ENCODE data around the gene CST5. TPM values are rescaled to one million over a fixed set of nuclear protein-coding genes. Genes with fewer than 3 reads are reported as not detected.

CST5 gene
- polyA plus RNA-seq, 1 donor from 2014 or later, result not detected

DNA sequence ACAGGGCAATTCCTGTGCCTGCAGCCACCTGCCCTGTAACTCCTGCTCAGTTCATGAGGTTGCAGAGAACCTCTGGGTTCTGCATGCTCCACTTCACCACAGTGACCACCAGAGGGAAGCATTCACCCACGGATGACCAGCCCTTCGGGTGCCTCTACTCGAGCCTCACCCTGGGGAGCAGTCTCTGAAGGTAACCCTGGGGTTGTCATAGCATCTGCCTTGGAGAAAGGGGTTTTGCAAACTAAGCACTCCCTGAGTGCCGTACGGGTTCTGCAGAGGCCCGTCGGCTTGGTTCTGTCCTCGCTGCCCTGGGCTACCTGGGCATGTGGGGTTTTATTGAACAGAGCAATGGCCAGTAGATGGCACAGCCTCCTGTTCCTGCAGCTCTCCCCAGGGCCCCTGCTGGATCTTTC lies 10.2 kb upstream of the CST5 start:
- Histone ChIP-seq H3K9me2 (ENCODE audit: insufficient read depth, low read length) (no peaks in the 10 kb centered on the region), H3K4me2 (ENCODE audit: low read length) (no peak overlapping the region), H3K9ac (ENCODE audit: low read length) (no peak overlapping the region), H3K4me3 (ENCODE audit: low read length) (no peak overlapping the region), H4K20me1 (ENCODE audit: insufficient read depth) (no peaks in the 10 kb centered on the region), H3K36me3 (ENCODE audit: insufficient read depth, low read length) (no peaks in the 10 kb centered on the region), H3K9me3 (ENCODE audit: low read length) (no peaks in the 10 kb centered on the region), H3K27me3 (ENCODE audit: insufficient read depth, low read depth, low read length) (no peaks in the 10 kb centered on the region), H3K79me2 (replicated peaks; ENCODE audit: insufficient read depth, low read length) (no peaks in the 10 kb centered on the region), H3K27ac (ENCODE audit: low read length) (no peak overlapping the region), H2AFZ (ENCODE audit: low read depth, low read length) (no peak overlapping the region), H3F3A (ENCODE audit: insufficient read depth, low read length, poor library complexity, severe bottlenecking) (no peaks in the 10 kb centered on the region)
- TF ChIP-seq, protein P1, sequence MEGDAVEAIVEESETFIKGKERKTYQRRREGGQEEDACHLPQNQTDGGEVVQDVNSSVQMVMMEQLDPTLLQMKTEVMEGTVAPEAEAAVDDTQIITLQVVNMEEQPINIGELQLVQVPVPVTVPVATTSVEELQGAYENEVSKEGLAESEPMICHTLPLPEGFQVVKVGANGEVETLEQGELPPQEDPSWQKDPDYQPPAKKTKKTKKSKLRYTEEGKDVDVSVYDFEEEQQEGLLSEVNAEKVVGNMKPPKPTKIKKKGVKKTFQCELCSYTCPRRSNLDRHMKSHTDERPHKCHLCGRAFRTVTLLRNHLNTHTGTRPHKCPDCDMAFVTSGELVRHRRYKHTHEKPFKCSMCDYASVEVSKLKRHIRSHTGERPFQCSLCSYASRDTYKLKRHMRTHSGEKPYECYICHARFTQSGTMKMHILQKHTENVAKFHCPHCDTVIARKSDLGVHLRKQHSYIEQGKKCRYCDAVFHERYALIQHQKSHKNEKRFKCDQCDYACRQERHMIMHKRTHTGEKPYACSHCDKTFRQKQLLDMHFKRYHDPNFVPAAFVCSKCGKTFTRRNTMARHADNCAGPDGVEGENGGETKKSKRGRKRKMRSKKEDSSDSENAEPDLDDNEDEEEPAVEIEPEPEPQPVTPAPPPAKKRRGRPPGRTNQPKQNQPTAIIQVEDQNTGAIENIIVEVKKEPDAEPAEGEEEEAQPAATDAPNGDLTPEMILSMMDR (IDR thresholded peaks at IDR 0.05; ENCODE audit: poor library complexity, severe bottlenecking), result no peak
- TF ChIP-seq, protein P2, sequence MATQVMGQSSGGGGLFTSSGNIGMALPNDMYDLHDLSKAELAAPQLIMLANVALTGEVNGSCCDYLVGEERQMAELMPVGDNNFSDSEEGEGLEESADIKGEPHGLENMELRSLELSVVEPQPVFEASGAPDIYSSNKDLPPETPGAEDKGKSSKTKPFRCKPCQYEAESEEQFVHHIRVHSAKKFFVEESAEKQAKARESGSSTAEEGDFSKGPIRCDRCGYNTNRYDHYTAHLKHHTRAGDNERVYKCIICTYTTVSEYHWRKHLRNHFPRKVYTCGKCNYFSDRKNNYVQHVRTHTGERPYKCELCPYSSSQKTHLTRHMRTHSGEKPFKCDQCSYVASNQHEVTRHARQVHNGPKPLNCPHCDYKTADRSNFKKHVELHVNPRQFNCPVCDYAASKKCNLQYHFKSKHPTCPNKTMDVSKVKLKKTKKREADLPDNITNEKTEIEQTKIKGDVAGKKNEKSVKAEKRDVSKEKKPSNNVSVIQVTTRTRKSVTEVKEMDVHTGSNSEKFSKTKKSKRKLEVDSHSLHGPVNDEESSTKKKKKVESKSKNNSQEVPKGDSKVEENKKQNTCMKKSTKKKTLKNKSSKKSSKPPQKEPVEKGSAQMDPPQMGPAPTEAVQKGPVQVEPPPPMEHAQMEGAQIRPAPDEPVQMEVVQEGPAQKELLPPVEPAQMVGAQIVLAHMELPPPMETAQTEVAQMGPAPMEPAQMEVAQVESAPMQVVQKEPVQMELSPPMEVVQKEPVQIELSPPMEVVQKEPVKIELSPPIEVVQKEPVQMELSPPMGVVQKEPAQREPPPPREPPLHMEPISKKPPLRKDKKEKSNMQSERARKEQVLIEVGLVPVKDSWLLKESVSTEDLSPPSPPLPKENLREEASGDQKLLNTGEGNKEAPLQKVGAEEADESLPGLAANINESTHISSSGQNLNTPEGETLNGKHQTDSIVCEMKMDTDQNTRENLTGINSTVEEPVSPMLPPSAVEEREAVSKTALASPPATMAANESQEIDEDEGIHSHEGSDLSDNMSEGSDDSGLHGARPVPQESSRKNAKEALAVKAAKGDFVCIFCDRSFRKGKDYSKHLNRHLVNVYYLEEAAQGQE (IDR thresholded peaks at IDR 0.05; ENCODE audit: borderline replicate concordance), result no peak
- TF ChIP-seq MXI1 (conservative IDR thresholded peaks at IDR 0.05; ENCODE audit: poor library complexity, severe bottlenecking), result no peak
- TF ChIP-seq POLR2AphosphoS5 (IDR thresholded peaks at IDR 0.05), result no peak
- no peak for TF ChIP-seq SMC3 (conservative IDR thresholded peaks at IDR 0.05; ENCODE audit: poor library complexity)
- no peak for TF ChIP-seq EZH2 (IDR thresholded peaks at IDR 0.05; ENCODE audit: borderline replicate concordance, insufficient read depth, low read length, poor library complexity, severe bottlenecking)
- TF ChIP-seq RAD21 (conservative IDR thresholded peaks at IDR 0.05), result no peak
- TF ChIP-seq TAF1 (IDR thresholded peaks at IDR 0.05; ENCODE audit: low read depth), result no peak
- no peak for TF ChIP-seq EP300 (conservative IDR thresholded peaks at IDR 0.05; ENCODE audit: poor library complexity, severe bottlenecking)

DNA sequence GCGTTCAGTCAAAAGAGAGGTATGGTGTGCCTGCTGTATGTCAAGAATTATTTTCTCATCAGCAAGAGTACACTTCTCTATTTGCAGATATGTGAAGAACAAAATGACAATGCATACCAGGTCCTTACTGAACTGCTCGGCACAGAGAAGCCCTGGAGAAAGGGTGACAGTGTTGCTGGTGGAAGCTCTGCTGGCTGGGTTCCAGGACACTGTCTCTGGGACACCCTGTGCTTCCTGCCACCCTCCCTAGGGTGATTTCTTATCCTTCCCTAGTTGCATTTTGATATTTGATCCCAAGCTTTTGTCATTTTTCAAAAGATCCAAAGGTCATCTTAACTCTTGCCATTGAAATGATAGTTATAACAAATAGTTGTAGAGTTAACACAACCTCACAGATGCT lies 8.3 kb upstream of the CST5 start:
- no peaks in the 10 kb centered on the region for H3K79me2 ChIP-seq (replicated peaks; ENCODE audit: insufficient read depth, low read length)
- no peaks in the 10 kb centered on the region for H3K36me3 ChIP-seq (ENCODE audit: insufficient read depth, low read length)
- TF ChIP-seq SMC3 (conservative IDR thresholded peaks at IDR 0.05; ENCODE audit: poor library complexity) (no peak), EP300 (conservative IDR thresholded peaks at IDR 0.05; ENCODE audit: poor library complexity, severe bottlenecking) (no peak), POLR2AphosphoS5 (IDR thresholded peaks at IDR 0.05) (no peak), MXI1 (conservative IDR thresholded peaks at IDR 0.05; ENCODE audit: poor library complexity, severe bottlenecking) (no peak), RAD21 (conservative IDR thresholded peaks at IDR 0.05) (no peak), TAF1 (IDR thresholded peaks at IDR 0.05; ENCODE audit: low read depth) (no peak), EZH2 (IDR thresholded peaks at IDR 0.05; ENCODE audit: borderline replicate concordance, insufficient read depth, low read length, poor library complexity, severe bottlenecking) (no peak)
- TF ChIP-seq, protein P2 (IDR thresholded peaks at IDR 0.05; ENCODE audit: borderline replicate concordance), result no peak
- TF ChIP-seq, protein P1 (IDR thresholded peaks at IDR 0.05; ENCODE audit: poor library complexity, severe bottlenecking), result no peak
- no peaks in the 10 kb centered on the region for H3K9me3 ChIP-seq (ENCODE audit: low read length)
- no peaks in the 10 kb centered on the region for H4K20me1 ChIP-seq (ENCODE audit: insufficient read depth)
- H3K27me3 ChIP-seq (ENCODE audit: insufficient read depth, low read depth, low read length), result no peaks in the 10 kb centered on the region
- H3K9ac ChIP-seq (ENCODE audit: low read length), result no peak overlapping the region
- H2AFZ ChIP-seq (ENCODE audit: low read depth, low read length), result no peak overlapping the region
- no peaks in the 10 kb centered on the region for H3K9me2 ChIP-seq (ENCODE audit: insufficient read depth, low read length)
- H3K27ac ChIP-seq (ENCODE audit: low read length), result no peak overlapping the region
- no peak overlapping the region for H3K4me3 ChIP-seq (ENCODE audit: low read length)
- no peak overlapping the region for H3K4me2 ChIP-seq (ENCODE audit: low read length)
- H3F3A ChIP-seq (ENCODE audit: insufficient read depth, low read length, poor library complexity, severe bottlenecking), result no peaks in the 10 kb centered on the region
